Esophagus muscularis mucosa (tissue), 4 donors: ENCODE data around the gene SEPTIN5. TPM values are rescaled to one million over a fixed set of nuclear protein-coding genes. Genes with fewer than 3 reads are reported as not detected.
A peak's percentile ranks its signal among the peaks of the same experiment; 100 is the strongest.

Experiments
- DNase-seq: peaks from one replicate; pipeline ENCODE4 v3.0.0-alpha.2; 2017; ENCODE audit errors: extremely low spot score
- H3K27ac ChIP-seq, 4 donors: fragments of 200-600 bp; sonication (generic); replicated peaks in 1 of 4; 1 replicate in 3 of 4; 2 replicates in 1 of 4; pipeline ENCODE4 v1.5.1; 2016 to 2019; ENCODE audit warnings: mild to moderate bottlenecking in 1 of 4
- H3K27me3 ChIP-seq, 4 donors: fragments of 200-600 bp; sonication (generic); one replicate each; pipeline versions ENCODE4 v1.5.1 to v1.6.0; 2016 to 2019
- H3K36me3 ChIP-seq, 4 donors: fragments of 200-600 bp; sonication (generic); one replicate each; pipeline ENCODE4 v1.5.1; 2016 to 2019
- H3K4me1 ChIP-seq, 4 donors: fragments of 200-600 bp; sonication (generic); one replicate each; pipeline ENCODE4 v1.5.1; 2016 to 2019
- H3K4me3 ChIP-seq, 4 donors: fragments of 200-600 bp; sonication (generic); 1 replicate in 2 of 4; 2 replicates in 2 of 4; pipeline ENCODE4 v1.5.1; 2016 to 2019; ENCODE audit warnings: mild to moderate bottlenecking in 4 of 4, moderate library complexity in 1 of 4
- H3K9me3 ChIP-seq, 4 donors: fragments of 200-600 bp; sonication (generic); 1 replicate in 3 of 4; 2 replicates in 1 of 4; pipeline ENCODE4 v1.5.1; 2016 to 2019
- EP300 ChIP-seq: sonication (generic); formaldehyde crosslinking; IDR thresholded peaks from one replicate; pipeline ENCODE4 v1.6.1; 2017; ENCODE audit warnings: antibody characterized with exemption
- POLR2A ChIP-seq: fragments of 450-650 bp; IDR thresholded peaks from one replicate; pipeline ENCODE4 v1.6.1; 2017; ENCODE audit warnings: antibody characterized with exemption, moderate library complexity, mild to moderate bottlenecking, low read depth
- POLR2AphosphoS5 ChIP-seq, 2 donors: sonication (generic); formaldehyde crosslinking; IDR thresholded peaks; one replicate each; pipeline ENCODE4 v1.6.1; 2017; ENCODE audit warnings: antibody characterized with exemption in 2 of 2
- WGBS: methylation state at CpG from one replicate; pipeline ENCODE4 v1.1.5; 2018; 5-methylcytosine and 5-hydroxymethylcytosine counted together
- intact Hi-C: fragments of 100-400 bp; cut with DNase I; formaldehyde crosslinking; loops from one replicate; pipeline ENCODE4 v1.15.1; 2023
- total RNA-seq, 4 donors: library from RNA; depleted of rRNA; stranded (reverse); fragments of >200 nt; gene quantifications; one replicate each; pipeline versions ENCODE4 v1.1.0 to v1.2.1, GENCODE V29; 2016
- TF ChIP-seq, protein P1 (sequence below), 3 experiments: fragments of 200-600 bp in 2 of 3; fragments of 450-650 bp in 1 of 3; sonication (generic) in 2 of 3; IDR thresholded peaks; one replicate each; pipeline ENCODE4 v1.5.1; 2017 to 2019; ENCODE audit warnings: antibody characterized with exemption in 3 of 3, mild to moderate bottlenecking in 2 of 3, moderate library complexity in 1 of 3

SEPTIN5 gene
- total RNA-seq, 4 donors from 2014 or later: 4.2 to 55.4 (median 20.6) TPM

DNA sequence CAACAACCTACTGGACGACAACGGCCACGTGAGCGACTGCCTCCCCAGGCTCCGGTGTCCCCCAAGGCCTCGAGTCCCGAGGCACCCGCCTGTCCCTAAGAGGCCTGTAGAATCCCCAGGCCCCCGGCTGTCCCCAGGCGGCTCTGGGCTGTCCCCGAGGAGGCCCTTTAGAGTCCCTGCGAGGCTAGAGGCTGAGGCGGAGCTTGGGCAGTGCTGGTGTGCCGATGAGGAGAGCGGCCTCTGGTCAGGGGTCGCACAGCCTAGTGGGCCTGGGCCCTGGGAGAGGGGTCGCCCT is 49.9 kb downstream of the SEPTIN5 start:
- H3K36me3 ChIP-seq: no peaks in the 10 kb centered on the region
- peaks cover 0 to 95% (median 59%) of the 10 kb centered on the region in 4 donors for H3K27me3 ChIP-seq
- H3K4me3 ChIP-seq: no peak overlapping the region
- H3K4me1 ChIP-seq: peaks cover 17 to 53% (median 47%) of the 10 kb centered on the region in 4 donors
- 76% methylated on average over 12 of the region's 17 CpGs for WGBS
- intact Hi-C loops: loop anchor here (10.0 kb wide), 1 partner anchor 81 kb away; no protein-coding TSS in a partner anchor
- no peak for DNase-seq
- no peak overlapping the region for H3K27ac ChIP-seq
- no peaks in the 10 kb centered on the region for H3K9me3 ChIP-seq
- TF ChIP-seq EP300: no peak
- TF ChIP-seq POLR2A: no peak
- TF ChIP-seq, protein P1, sequence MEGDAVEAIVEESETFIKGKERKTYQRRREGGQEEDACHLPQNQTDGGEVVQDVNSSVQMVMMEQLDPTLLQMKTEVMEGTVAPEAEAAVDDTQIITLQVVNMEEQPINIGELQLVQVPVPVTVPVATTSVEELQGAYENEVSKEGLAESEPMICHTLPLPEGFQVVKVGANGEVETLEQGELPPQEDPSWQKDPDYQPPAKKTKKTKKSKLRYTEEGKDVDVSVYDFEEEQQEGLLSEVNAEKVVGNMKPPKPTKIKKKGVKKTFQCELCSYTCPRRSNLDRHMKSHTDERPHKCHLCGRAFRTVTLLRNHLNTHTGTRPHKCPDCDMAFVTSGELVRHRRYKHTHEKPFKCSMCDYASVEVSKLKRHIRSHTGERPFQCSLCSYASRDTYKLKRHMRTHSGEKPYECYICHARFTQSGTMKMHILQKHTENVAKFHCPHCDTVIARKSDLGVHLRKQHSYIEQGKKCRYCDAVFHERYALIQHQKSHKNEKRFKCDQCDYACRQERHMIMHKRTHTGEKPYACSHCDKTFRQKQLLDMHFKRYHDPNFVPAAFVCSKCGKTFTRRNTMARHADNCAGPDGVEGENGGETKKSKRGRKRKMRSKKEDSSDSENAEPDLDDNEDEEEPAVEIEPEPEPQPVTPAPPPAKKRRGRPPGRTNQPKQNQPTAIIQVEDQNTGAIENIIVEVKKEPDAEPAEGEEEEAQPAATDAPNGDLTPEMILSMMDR (IDR thresholded peaks at IDR 0.05): no peak
- no peak for TF ChIP-seq POLR2AphosphoS5 (IDR thresholded peaks at IDR 0.05)

DNA sequence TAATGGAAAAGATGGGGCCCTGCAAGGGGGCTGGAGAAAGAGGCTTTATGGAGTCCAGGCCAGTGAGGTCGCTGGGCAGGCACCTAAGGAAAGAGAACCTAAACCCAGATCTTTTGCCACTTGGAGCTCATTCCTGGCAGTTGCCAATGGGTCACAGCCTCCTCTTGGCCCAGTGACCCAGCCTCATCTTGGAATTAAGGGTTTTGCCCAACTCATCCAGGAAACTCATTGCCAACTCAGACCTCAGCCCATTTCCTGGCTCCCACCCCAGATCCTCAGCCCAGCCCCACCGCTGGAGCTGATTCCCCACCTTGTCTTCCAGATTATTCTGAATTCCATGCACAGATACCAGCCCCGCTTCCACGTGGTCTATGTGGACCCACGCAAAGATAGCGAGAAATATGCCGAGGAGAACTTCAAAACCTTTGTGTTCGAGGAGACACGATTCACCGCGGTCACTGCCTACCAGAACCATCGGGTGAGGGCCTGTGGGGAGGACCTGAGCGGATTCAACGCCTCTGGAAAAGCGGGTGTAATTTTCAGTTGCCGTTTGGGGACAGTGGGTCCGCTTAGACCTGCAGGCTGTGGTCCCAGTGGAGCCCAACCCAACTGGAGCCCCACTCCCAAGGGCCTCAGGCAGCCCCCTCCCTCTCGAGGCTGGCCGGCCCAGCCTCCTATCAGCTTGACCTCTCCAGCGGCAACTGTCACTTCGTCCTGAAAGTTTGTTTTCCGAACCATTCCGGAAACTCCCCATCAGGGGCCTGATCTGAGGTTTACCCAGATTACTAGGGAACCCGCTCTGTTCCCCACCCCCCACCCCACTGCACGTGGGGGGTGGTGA is 50.6 kb downstream of the SEPTIN5 start:
- no peaks in the 10 kb centered on the region for H3K36me3 ChIP-seq
- H3K27ac ChIP-seq: no peak overlapping the region
- H3K27me3 ChIP-seq: peaks cover 0 to 95% (median 54%) of the 10 kb centered on the region in 4 donors
- no peaks in the 10 kb centered on the region for H3K9me3 ChIP-seq
- H3K4me1 ChIP-seq: peaks cover 17 to 46% (median 41%) of the 10 kb centered on the region in 4 donors
- DNase-seq: no peak
- no peak for TF ChIP-seq POLR2AphosphoS5 (IDR thresholded peaks at IDR 0.05)
- no peak for TF ChIP-seq EP300
- TF ChIP-seq, protein P1 (IDR thresholded peaks at IDR 0.05): no peak
- no peak for TF ChIP-seq POLR2A
- intact Hi-C loops: loop anchor here (10.0 kb wide), 1 partner anchor 80 kb away; no protein-coding TSS in a partner anchor
- no peak overlapping the region for H3K4me3 ChIP-seq
- 74% methylated on average over 23 of the region's 25 CpGs for WGBS

DNA sequence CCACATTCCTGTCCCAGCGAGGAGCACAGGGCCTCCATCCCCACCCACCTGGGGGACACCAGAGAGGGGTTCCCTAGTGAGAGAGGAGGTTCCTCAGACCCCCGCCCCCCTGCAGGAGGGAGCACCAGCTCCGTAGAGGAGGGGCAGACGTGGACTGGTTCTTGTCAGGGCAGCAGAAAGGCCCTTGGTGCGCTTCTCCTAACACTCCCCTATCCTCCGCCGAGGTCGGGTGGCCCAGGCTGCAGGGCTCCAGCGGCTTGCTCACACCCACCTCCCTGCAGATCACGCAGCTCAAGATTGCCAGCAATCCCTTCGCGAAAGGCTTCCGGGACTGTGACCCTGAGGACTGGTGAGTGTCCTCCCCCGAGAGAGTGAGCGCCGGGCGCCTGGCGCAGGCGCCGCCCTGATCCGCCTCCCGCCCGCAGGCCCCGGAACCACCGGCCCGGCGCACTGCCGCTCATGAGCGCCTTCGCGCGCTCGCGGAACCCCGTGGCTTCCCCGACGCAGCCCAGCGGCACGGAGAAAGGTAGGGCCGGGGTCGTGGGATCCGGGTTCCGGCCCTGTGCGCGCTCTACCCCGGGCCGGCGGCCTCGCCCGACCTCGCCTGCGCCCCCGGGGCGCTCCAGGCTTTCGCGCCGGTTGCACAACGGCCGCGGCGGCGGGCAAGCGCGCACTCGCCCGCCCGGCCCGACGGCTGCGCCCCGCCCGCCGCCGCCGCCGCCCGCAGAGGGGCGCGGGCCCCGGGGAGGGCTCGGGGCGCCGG is 51.4 kb downstream of the SEPTIN5 start:
- peaks cover 0 to 98% (median 53%) of the 10 kb centered on the region in 4 donors for H3K27me3 ChIP-seq
- H3K4me3 ChIP-seq: peak overlapping the region; percentile 40 to 49 (median 46)
- intact Hi-C loops: loop anchor here (10.0 kb wide), 1 partner anchor 79 kb away; no protein-coding TSS in a partner anchor
- TF ChIP-seq EP300 (no peak), POLR2A (no peak), POLR2AphosphoS5 (IDR thresholded peaks at IDR 0.05) (no peak)
- TF ChIP-seq, protein P1 (IDR thresholded peaks at IDR 0.05): no peak
- no peak for DNase-seq
- 9% methylated on average over 50 of the region's 83 CpGs for WGBS
- H3K4me1 ChIP-seq: peaks cover 17 to 41% (median 36%) of the 10 kb centered on the region in 4 donors
- no peak overlapping the region for H3K27ac ChIP-seq
- no peaks in the 10 kb centered on the region for H3K9me3 ChIP-seq
- no peaks in the 10 kb centered on the region for H3K36me3 ChIP-seq

DNA sequence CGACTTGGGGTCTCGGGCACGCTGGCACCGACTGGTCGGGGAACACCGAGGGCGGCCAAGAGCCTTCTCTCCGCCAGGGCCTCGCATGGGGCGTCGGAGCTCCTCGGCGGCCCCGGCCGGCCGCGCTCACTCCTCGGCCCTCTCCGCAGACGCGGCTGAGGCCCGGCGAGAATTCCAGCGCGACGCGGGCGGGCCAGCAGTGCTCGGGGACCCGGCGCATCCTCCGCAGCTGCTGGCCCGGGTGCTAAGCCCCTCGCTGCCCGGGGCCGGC is 51.9 kb downstream of the SEPTIN5 start:
- H3K36me3 ChIP-seq: no peaks in the 10 kb centered on the region
- H3K27me3 ChIP-seq: peaks cover 0 to 100% (median 53%) of the 10 kb centered on the region in 4 donors
- no CpG with 5 or more reads among the region's 36 CpGs for WGBS
- TF ChIP-seq POLR2AphosphoS5 (IDR thresholded peaks at IDR 0.05): no peak
- DNase-seq: no peak
- no peak overlapping the region for H3K27ac ChIP-seq
- H3K9me3 ChIP-seq: no peaks in the 10 kb centered on the region
- intact Hi-C loops: loop anchor here (10.0 kb wide), 1 partner anchor 79 kb away; no protein-coding TSS in a partner anchor
- H3K4me1 ChIP-seq: peaks cover 17 to 38% (median 34%) of the 10 kb centered on the region in 4 donors
- H3K4me3 ChIP-seq: peak overlapping the region; percentile 40 to 49 (median 46)
